VCaP (cell line): Measurements from ENCODE around the gene CD36.
A peak's percentile ranks its signal among the peaks of the same experiment; 100 is the strongest.

Source experiments
- H3K27ac ChIP-seq: fragments of 450-650 bp; 2 replicates; pipeline ENCODE4 v1.5.1; 2017
- CTCF ChIP-seq: fragments of 450-650 bp; conservative IDR thresholded peaks from 2 replicates; pipeline ENCODE4 v1.5.1; 2017; ENCODE audit warnings: mild to moderate bottlenecking, moderate library complexity

Gene CD36

GRCh38 chr7:80612880-80613279 lies 25.6 kb upstream of the CD36 start:
- no peak for TF ChIP-seq CTCF
- H3K27ac ChIP-seq = peak overlapping the region; percentile 89

GRCh38 chr7:80613519-80613918 lies 24.9 kb upstream of the CD36 start:
- peak overlapping the region; percentile 89 for H3K27ac ChIP-seq
- TF ChIP-seq CTCF = no peak

GRCh38 chr7:80614851-80615271 lies 23.6 kb upstream of the CD36 start:
- no peak overlapping the region for H3K27ac ChIP-seq
- TF ChIP-seq CTCF = no peak

- H3K27ac ChIP-seq = no peak overlapping the region
- TF ChIP-seq CTCF = no peak
Observed at GRCh38 chr7:80618096-80618495, 20.3 kb upstream of the CD36 start.

GRCh38 chr7:80619741-80620140 lies 18.7 kb upstream of the CD36 start:
- no peak for TF ChIP-seq CTCF
- no peak overlapping the region for H3K27ac ChIP-seq

GRCh38 chr7:80622541-80622940 lies 15.9 kb upstream of the CD36 start:
- no peak overlapping the region for H3K27ac ChIP-seq
- TF ChIP-seq CTCF = no peak

- TF ChIP-seq CTCF = no peak
- no peak overlapping the region for H3K27ac ChIP-seq
Observed at GRCh38 chr7:80623503-80624252, 14.8 kb upstream of the CD36 start.
